ENCODE measurements around the gene RHOU.
A peak's percentile ranks its signal among the peaks of the same experiment; 100 is the strongest.
"Not testable (repeated sequence)": the region's sequence is repeated elsewhere in the genome, so short reads cannot be mapped to it uniquely, and the experiment has no call there.

The RHOU gene

DNA sequence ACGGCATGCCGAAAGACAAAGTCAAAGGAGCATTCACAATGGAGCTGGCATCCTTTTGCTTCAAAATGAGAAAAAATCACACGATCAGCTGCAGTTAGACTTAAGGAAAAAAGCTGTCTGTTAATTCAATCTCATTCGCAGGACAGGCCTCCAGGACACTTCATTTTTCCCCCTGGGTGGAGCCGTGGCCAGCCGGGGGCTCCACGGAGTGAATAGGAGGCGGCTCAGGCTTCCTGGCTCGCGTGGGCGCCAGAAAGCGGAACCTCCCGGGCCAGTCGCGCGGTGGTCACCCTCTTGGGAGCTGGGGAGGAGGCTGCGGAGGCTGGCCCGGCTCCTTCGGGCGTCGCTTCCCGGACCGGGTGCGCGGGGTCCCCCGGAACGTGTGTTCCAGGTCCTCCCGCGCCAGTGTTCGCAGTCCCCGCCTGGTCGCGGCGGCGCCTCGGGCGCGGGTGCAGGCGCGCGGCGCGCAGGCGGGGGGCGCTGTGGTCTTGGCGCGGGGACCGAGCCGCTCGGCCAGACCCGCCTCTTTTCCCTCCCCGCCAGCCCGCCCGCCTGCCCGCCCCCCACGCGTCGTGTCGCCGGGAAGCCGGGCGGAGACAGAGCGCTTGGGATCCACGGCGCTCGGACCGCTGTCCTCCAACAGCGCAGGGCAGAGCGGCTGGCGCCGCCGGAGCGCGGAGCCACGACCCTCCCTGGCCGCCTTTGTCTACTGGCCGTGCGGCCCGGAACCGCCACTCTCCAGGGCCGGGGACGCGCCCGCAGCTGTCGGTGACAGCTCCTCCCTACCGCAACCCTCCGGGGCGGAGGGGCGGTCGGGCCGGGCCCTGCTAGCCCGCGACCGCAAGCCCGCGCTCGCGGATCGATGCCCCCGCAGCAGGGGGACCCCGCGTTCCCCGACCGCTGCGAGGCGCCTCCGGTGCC lies at the start of gene RHOU:
RHOU (plus strand) TSS at position 599 of the 921 bp plus-strand sequence; CDS start at position 863, 264 bp downstream.
- H3K27me3 ChIP-seq (replicated peaks): peaks cover 24% of the 10 kb centered on the region
- in situ Hi-C loops (cut with HindIII; ENCODE audit: low pct_ligation_motif_present, low sequenced_read_pairs): no loop called here
- no peak within 1 kb of the TSS for H3K27ac ChIP-seq
- TF ChIP-seq, protein P1, sequence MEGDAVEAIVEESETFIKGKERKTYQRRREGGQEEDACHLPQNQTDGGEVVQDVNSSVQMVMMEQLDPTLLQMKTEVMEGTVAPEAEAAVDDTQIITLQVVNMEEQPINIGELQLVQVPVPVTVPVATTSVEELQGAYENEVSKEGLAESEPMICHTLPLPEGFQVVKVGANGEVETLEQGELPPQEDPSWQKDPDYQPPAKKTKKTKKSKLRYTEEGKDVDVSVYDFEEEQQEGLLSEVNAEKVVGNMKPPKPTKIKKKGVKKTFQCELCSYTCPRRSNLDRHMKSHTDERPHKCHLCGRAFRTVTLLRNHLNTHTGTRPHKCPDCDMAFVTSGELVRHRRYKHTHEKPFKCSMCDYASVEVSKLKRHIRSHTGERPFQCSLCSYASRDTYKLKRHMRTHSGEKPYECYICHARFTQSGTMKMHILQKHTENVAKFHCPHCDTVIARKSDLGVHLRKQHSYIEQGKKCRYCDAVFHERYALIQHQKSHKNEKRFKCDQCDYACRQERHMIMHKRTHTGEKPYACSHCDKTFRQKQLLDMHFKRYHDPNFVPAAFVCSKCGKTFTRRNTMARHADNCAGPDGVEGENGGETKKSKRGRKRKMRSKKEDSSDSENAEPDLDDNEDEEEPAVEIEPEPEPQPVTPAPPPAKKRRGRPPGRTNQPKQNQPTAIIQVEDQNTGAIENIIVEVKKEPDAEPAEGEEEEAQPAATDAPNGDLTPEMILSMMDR (IDR thresholded peaks at IDR 0.05; ENCODE audit: low read depth, low read length, missing control alignments): peak; percentile 15
- DNase-seq: no peak
- H3K36me3 ChIP-seq (replicated peaks): no peaks in the 10 kb centered on the region
- H3K4me3 ChIP-seq (ENCODE audit: low read depth, low read length): peak within 1 kb of the TSS; percentile 44

DNA sequence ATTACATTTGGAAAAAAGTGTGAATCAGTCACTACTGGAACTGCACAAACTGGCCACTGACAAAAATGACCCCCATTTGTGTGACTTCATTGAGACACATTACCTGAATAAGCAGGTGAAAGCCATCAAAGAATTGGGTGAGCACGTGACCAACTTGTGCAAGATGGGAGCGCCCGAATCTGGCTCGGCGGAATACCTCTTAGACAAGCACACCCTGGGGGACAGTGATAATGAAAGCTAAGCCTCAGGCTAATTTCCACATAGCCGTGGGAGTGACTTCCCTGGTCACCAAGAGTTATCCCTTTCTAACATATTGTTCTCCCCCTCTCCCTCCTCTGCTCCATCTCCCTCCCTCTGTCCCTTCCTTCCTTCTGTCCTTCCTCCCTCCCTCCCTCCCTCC lies 47.7 kb upstream of the RHOU start:
- H3K27ac ChIP-seq: no peak overlapping the region
- DNase-seq: no peak
- H3K4me3 ChIP-seq (ENCODE audit: low read depth, low read length): no peak overlapping the region
- H3K36me3 ChIP-seq (replicated peaks): no peaks in the 10 kb centered on the region
- TF ChIP-seq, protein P1 (IDR thresholded peaks at IDR 0.05; ENCODE audit: low read depth, low read length, missing control alignments): no peak
- H3K27me3 ChIP-seq (replicated peaks): peaks cover 2% of the 10 kb centered on the region
- in situ Hi-C loops (cut with HindIII; ENCODE audit: low pct_ligation_motif_present, low sequenced_read_pairs): no loop called here

DNA sequence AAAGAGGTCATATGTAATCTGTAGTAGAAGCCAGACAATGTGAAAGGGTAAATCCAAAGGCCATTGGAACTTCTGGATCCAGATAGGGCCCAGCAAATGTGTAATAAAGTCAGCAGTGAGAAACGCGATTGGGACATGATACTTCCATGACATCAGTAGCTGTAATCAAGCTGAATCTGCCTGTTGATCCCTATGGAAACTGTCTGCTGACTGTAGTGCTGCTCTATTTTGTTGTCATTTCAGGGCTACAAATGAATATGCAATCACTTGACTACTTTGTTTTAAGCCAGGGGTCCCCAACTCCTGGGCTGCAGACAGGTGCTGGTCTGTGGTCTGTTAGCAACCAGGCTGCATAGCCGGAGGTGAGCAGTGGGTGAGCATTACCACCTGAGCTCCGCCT lies 46.0 kb upstream of the RHOU start:
- no peak for DNase-seq

DNA sequence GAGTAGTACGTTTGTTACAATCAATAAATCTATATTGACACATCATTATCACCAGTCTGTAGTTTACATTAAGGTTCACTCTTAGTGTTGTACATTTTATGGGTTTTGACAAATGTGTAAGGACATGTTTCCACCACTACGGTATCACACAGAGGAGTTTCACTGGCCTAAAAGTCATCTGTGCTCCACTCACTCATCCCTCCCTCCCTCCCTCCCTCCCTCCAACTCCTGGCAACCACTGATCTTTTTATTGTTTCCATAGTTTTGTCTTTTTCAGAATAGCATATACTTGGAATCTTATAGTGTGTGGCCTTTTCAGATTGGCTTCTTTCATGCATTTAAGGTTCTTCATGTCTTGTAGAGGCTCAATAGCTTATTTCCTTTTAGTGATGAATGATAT lies 44.1 kb upstream of the RHOU start:
- no peaks in the 10 kb centered on the region for H3K36me3 ChIP-seq (replicated peaks)
- in situ Hi-C loops (cut with HindIII; ENCODE audit: low pct_ligation_motif_present, low sequenced_read_pairs): no loop called here
- no peak for DNase-seq
- H3K27me3 ChIP-seq (replicated peaks): peaks cover 2% of the 10 kb centered on the region
- no peak overlapping the region for H3K27ac ChIP-seq
- H3K4me3 ChIP-seq (ENCODE audit: low read depth, low read length): no peak overlapping the region
- TF ChIP-seq, protein P1 (IDR thresholded peaks at IDR 0.05; ENCODE audit: low read depth, low read length, missing control alignments): no peak

More for the DNA sequence above, 46.0 kb upstream of the RHOU start:
- H3K27me3 ChIP-seq (replicated peaks): peaks cover 2% of the 10 kb centered on the region
- TF ChIP-seq, protein P1 (IDR thresholded peaks at IDR 0.05; ENCODE audit: low read depth, low read length, missing control alignments): no peak
- H3K4me3 ChIP-seq (ENCODE audit: low read depth, low read length): no peak overlapping the region
- H3K27ac ChIP-seq: no peak overlapping the region
- H3K36me3 ChIP-seq (replicated peaks): no peaks in the 10 kb centered on the region
- in situ Hi-C loops (cut with HindIII; ENCODE audit: low pct_ligation_motif_present, low sequenced_read_pairs): no loop called here

DNA sequence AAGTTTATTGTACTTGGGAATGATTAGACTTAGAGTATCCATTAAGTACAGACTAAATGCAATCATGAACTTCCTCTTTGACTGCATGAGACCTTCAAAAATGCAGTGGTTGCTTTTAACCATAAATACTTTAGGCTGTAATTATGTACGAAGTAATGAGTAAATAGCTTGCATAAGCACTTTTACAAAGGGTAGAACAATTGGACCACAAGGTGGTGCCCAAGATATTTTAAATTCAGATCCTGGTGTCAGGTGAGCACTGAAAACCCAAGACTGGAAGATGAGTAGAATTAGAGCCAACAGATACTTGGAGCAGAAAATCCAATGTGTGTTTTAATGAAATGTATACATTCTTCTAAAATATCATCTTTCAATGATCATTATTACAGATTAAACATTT lies 43.4 kb upstream of the RHOU start:
- peaks cover 2% of the 10 kb centered on the region for H3K27me3 ChIP-seq (replicated peaks)
- TF ChIP-seq, protein P1 (IDR thresholded peaks at IDR 0.05; ENCODE audit: low read depth, low read length, missing control alignments): peak; percentile 14
- H3K4me3 ChIP-seq (ENCODE audit: low read depth, low read length): no peak overlapping the region
- DNase-seq: peak; percentile 22
- no peak overlapping the region for H3K27ac ChIP-seq
- no peaks in the 10 kb centered on the region for H3K36me3 ChIP-seq (replicated peaks)
- in situ Hi-C loops (cut with HindIII; ENCODE audit: low pct_ligation_motif_present, low sequenced_read_pairs): no loop called here

DNA sequence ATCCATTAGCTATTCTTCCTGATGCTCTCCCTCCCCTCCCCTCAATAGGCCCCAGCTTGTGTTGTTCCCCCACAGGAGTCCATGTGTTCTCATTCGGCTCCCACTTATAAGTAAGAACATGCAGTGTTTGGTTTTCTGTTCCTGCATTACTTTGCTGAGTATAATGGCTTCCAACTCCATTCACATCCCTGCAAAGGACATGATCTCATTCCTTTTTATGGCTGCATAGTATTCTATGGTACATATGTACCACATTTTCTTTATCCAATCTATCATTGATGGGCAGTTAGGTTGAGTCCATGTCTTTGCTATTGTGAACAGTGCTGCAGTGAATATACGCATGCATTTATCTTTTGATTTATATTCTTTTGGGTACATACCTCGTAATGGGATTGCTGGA lies 40.8 kb upstream of the RHOU start:
- H3K4me3 ChIP-seq (ENCODE audit: low read depth, low read length); DNase-seq; H3K27ac ChIP-seq; H3K27me3 ChIP-seq (replicated peaks); in situ Hi-C loops (cut with HindIII; ENCODE audit: low pct_ligation_motif_present, low sequenced_read_pairs); H3K36me3 ChIP-seq (replicated peaks): not testable (repeated sequence)

All from brain microvascular endothelial cell (primary cell).